Psoas muscle (tissue), 8 donors: ENCODE measurements around the gene PIANP. TPM values are rescaled to one million over a fixed set of nuclear protein-coding genes. Genes with fewer than 3 reads are reported as not detected.
A peak's percentile ranks its signal among the peaks of the same experiment; 100 is the strongest.

Source experiments
- ATAC-seq, 4 donors: fragments of 200-7000 bp; cut with Tn5 transposase; one replicate each; pipeline ENCODE4 v1.9.1; 2020; ENCODE audit warnings: moderate library complexity in 3 of 4, mild to moderate bottlenecking in 2 of 4
- DNase-seq, 2 donors: peaks; one replicate each; pipeline ENCODE4 v3.0.0-alpha.2; 2020
- H3K27ac ChIP-seq: fragments of 200-600 bp; one replicate; pipeline ENCODE4 v1.8.0; 2022
- H3K27me3 ChIP-seq, 3 donors: fragments of 200-600 bp in 1 of 3; one replicate each; pipeline versions ENCODE4 v1.6.1 to v1.8.0; 2013 to 2022; ENCODE audit warnings: low read length in 2 of 3, mild to moderate bottlenecking in 2 of 3, moderate library complexity in 1 of 3; ENCODE audit not compliant: insufficient read depth in 3 of 3
- H3K36me3 ChIP-seq, 2 donors: fragments of 200-600 bp in 1 of 2; one replicate each; pipeline versions ENCODE4 v1.6.1 to v1.8.0; 2013 to 2022; ENCODE audit warnings: low read depth in 1 of 2, mild to moderate bottlenecking in 1 of 2, moderate library complexity in 1 of 2; ENCODE audit not compliant: insufficient read depth in 1 of 2
- H3K4me1 ChIP-seq: fragments of 200-600 bp; one replicate; pipeline ENCODE4 v1.8.0; 2022
- H3K4me3 ChIP-seq: fragments of 200-600 bp; one replicate; pipeline ENCODE4 v1.8.0; 2022; ENCODE audit warnings: mild to moderate bottlenecking
- H3K9me3 ChIP-seq: fragments of 200-600 bp; one replicate; pipeline ENCODE4 v1.8.0; 2022
- CTCF ChIP-seq: fragments of 200-600 bp; IDR thresholded peaks from one replicate; pipeline ENCODE4 v1.8.0; 2022; ENCODE audit warnings: antibody characterized with exemption
- WGBS, 3 donors: extraction: QIAGEN DNeasy Blood & Tissue Kit; methylation state at CpG; one replicate each; pipeline versions ENCODE4 v1.1.6 to v1.1.7; 2013; 5-methylcytosine and 5-hydroxymethylcytosine counted together
- intact Hi-C, 2 donors: fragments of 100-400 bp; cut with DNase I; formaldehyde crosslinking; loops; one replicate each; pipeline versions ENCODE4 v1.11.0 to v1.14.2; 2022
- polyA plus RNA-seq, 3 donors: library from polyadenylated mRNA; stranded (reverse); fragments of 200-250 nt; gene quantifications; one replicate each; pipeline ENCODE4 v1.2.3, GENCODE V29; 2013
- total RNA-seq, 4 donors: library from RNA; stranded (reverse); fragmentation: NEBNext Ultra II Directional in 2 of 4; extraction: Animal tissue kit (Norgen Biotek cat#: 25700) in 2 of 4; gene quantifications; one replicate each; pipeline versions ENCODE4 v1.2.1 to v1.2.4, GENCODE V29; 2021 to 2023
- donor health status: healthy with polysubstance abuse.
- donor health status: DM: no; HTN: no; CAD: no; lungs with moderate emphysema.
- donor health status: Bipolar disorder and iron deficiency.
- donor health status: healthy.
- donor health status: DM: yes; HTN: yes; CAD: no.
- donor health status: DM: no; HTN: no; CAD: no.
- donor health status: DM: no; HTN: no; CAD: no.
- donor health status: DM: yes; HTN: yes; CAD: no.

Gene PIANP
- total and polyA plus RNA-seq, 7 donors = 0.10 to 0.21 (median 0.17) TPM; not detected in 2

GRCh38 chr12:6646276-6647082 lies 54.1 kb downstream of the PIANP start:
- H3K4me1 ChIP-seq = no peaks in the 10 kb centered on the region
- H3K36me3 ChIP-seq = peaks cover 0 to 34% of the 10 kb centered on the region in 2 donors
- WGBS, 3 donors = 54 to 64% (median 61%) methylated on average over 27 to 28 of the region's 28 CpGs
- TF ChIP-seq CTCF = no peak
- H3K4me3 ChIP-seq = peak overlapping the region; percentile 67
- intact Hi-C loops = no loop called here
- H3K27me3 ChIP-seq = no peaks in the 10 kb centered on the region
- peak overlapping the region; percentile 46 for H3K27ac ChIP-seq
- H3K9me3 ChIP-seq = no peaks in the 10 kb centered on the region
- ATAC-seq (peak; percentile 10 to 42 (median 22)), DNase-seq (no peak)

- Histone ChIP-seq H3K27me3 (no peaks in the 10 kb centered on the region), H3K4me1 (no peaks in the 10 kb centered on the region), H3K36me3 (peaks cover 0 to 18% of the 10 kb centered on the region in 2 donors), H3K27ac (no peak overlapping the region), H3K4me3 (no peak overlapping the region), H3K9me3 (no peaks in the 10 kb centered on the region)
- WGBS, 3 donors = 31 to 35% (median 34%) methylated on average over 5 of the region's 5 CpGs
- peak; percentile 7 for TF ChIP-seq CTCF
- DNase-seq (no peak), ATAC-seq (no peak)
- intact Hi-C loops = no loop called here
Observed at GRCh38 chr12:6644903-6645302, 55.7 kb downstream of the PIANP start.

- Histone ChIP-seq H3K27ac (no peak overlapping the region), H3K4me3 (no peak overlapping the region), H3K9me3 (no peaks in the 10 kb centered on the region), H3K4me1 (no peaks in the 10 kb centered on the region), H3K27me3 (no peaks in the 10 kb centered on the region), H3K36me3 (peaks cover 0 to 11% of the 10 kb centered on the region in 2 donors)
- no peak for TF ChIP-seq CTCF
- intact Hi-C loops = no loop called here
- DNase-seq (no peak), ATAC-seq (no peak)
- 59 to 70% (median 69%) methylated on average over 6 of the region's 6 CpGs for WGBS, 3 donors
Observed at GRCh38 chr12:6644257-6644596, 56.4 kb downstream of the PIANP start.

Other genes starting within 250 kb of the PIANP start
- gene TAPBPL, start 248.8 kb downstream of the PIANP start, total RNA-seq = 10 to 100 TPM in 1 of 4 donors, 1 to 10 TPM in 3; 6.4 to 11.3 (median 8.4) TPM
- gene TAPBPL, start 248.8 kb downstream of the PIANP start, polyA plus RNA-seq = 1 to 10 TPM; 4.6 to 8.4 (median 4.9) TPM
- gene VAMP1, start 230.1 kb downstream of the PIANP start, total RNA-seq = 1 to 10 TPM; 1.5 to 6.2 (median 3.2) TPM
- 10 to 100 TPM in 1 of 3 donors, 1 to 10 TPM in 2; 1.9 to 16.9 (median 2.1) TPM for gene VAMP1, start 230.1 kb downstream of the PIANP start, polyA plus RNA-seq
- gene MRPL51, start 207.6 kb downstream of the PIANP start, total RNA-seq = 100 to 1,000 TPM; 202 to 250 (median 227) TPM
- gene MRPL51, start 207.6 kb downstream of the PIANP start, polyA plus RNA-seq = 100 to 1,000 TPM; 153 to 217 (median 180) TPM
- 10 to 100 TPM; 10.1 to 13.4 (median 11.2) TPM for gene NCAPD2, start 206.7 kb downstream of the PIANP start, total RNA-seq
- 1 to 10 TPM; 3.9 to 9.5 (median 5.9) TPM for gene NCAPD2, start 206.7 kb downstream of the PIANP start, polyA plus RNA-seq
- over 10,000 TPM in 2 of 4 donors, 1,000 to 10,000 TPM in 2; 7,136 to 10,782 (median 8,991) TPM for gene GAPDH, start 166.3 kb downstream of the PIANP start, total RNA-seq
- over 10,000 TPM in 2 of 3 donors, 1,000 to 10,000 TPM in 1; 9,788 to 18,891 (median 16,487) TPM for gene GAPDH, start 166.3 kb downstream of the PIANP start, polyA plus RNA-seq
- gene IFFO1, start 144.8 kb downstream of the PIANP start, total RNA-seq = 10 to 100 TPM; 12.6 to 26.3 (median 18.0) TPM
- gene IFFO1, start 144.8 kb downstream of the PIANP start, polyA plus RNA-seq = 1 to 10 TPM; 6.7 to 8.9 (median 8.3) TPM
- 10 to 100 TPM; 29.8 to 62.2 (median 52.9) TPM for gene NOP2, start 132.5 kb downstream of the PIANP start, total RNA-seq
- gene NOP2, start 132.5 kb downstream of the PIANP start, polyA plus RNA-seq = 10 to 100 TPM; 44.1 to 67.0 (median 66.4) TPM
- 100 to 1,000 TPM in 2 of 4 donors, 10 to 100 TPM in 2; 94.5 to 152 (median 112) TPM for gene CHD4, start 93.4 kb downstream of the PIANP start, total RNA-seq
- 10 to 100 TPM; 62.5 to 90.0 (median 78.5) TPM for gene CHD4, start 93.4 kb downstream of the PIANP start, polyA plus RNA-seq
- under 1 TPM; 0.30 to 0.60 (median 0.39) TPM for gene LPAR5, start 64.9 kb downstream of the PIANP start, total RNA-seq
- under 1 TPM; 0.04 to 0.20 (median 0.05) TPM for gene LPAR5, start 64.9 kb downstream of the PIANP start, polyA plus RNA-seq
- gene ACRBP, start 53.4 kb downstream of the PIANP start, total RNA-seq = under 1 TPM; 0.44 to 0.99 (median 0.86) TPM
- gene ACRBP, start 53.4 kb downstream of the PIANP start, polyA plus RNA-seq = under 1 TPM in 2 of 3 donors, not detected in 1; 0.29 to 0.82 TPM
- gene ING4, start 37.7 kb downstream of the PIANP start, total RNA-seq = 10 to 100 TPM; 12.7 to 29.6 (median 16.9) TPM
- 10 to 100 TPM; 20.7 to 35.6 (median 25.7) TPM for gene ING4, start 37.7 kb downstream of the PIANP start, polyA plus RNA-seq
- gene ZNF384, start 11.4 kb downstream of the PIANP start, total RNA-seq = 10 to 100 TPM; 25.4 to 37.9 (median 27.9) TPM
- gene ZNF384, start 11.4 kb downstream of the PIANP start, polyA plus RNA-seq = 10 to 100 TPM; 22.0 to 44.9 (median 23.8) TPM
- gene COPS7A, start 23.2 kb upstream of the PIANP start, total RNA-seq = 10 to 100 TPM; 72.3 to 86.2 (median 77.1) TPM
- gene COPS7A, start 23.2 kb upstream of the PIANP start, polyA plus RNA-seq = 100 to 1,000 TPM in 2 of 3 donors, 10 to 100 TPM in 1; 79.2 to 157 (median 104) TPM
- gene MLF2, start 52.3 kb upstream of the PIANP start, total RNA-seq = 100 to 1,000 TPM; 104 to 188 (median 132) TPM
- gene MLF2, start 52.3 kb upstream of the PIANP start, polyA plus RNA-seq = 100 to 1,000 TPM; 113 to 245 (median 176) TPM
- gene PTMS, start 65.5 kb upstream of the PIANP start, total RNA-seq = 100 to 1,000 TPM in 1 of 4 donors, 10 to 100 TPM in 3; 69.0 to 104 (median 77.1) TPM
- 10 to 100 TPM; 65.4 to 93.7 (median 87.7) TPM for gene PTMS, start 65.5 kb upstream of the PIANP start, polyA plus RNA-seq
- under 1 TPM in 2 of 4 donors, not detected in 2; 0.11 to 0.24 TPM for gene LAG3, start 71.7 kb upstream of the PIANP start, total RNA-seq
- under 1 TPM in 2 of 3 donors, not detected in 1; 0.05 to 0.06 TPM for gene LAG3, start 71.7 kb upstream of the PIANP start, polyA plus RNA-seq
- 1 to 10 TPM; 2.3 to 4.9 (median 4.0) TPM for gene CD4, start 88.7 kb upstream of the PIANP start, total RNA-seq
- gene CD4, start 88.7 kb upstream of the PIANP start, polyA plus RNA-seq = 1 to 10 TPM in 1 of 3 donors, under 1 TPM in 2; 0.47 to 1.5 (median 0.91) TPM
- gene GPR162, start 121.0 kb upstream of the PIANP start, total RNA-seq = 1 to 10 TPM in 3 of 4 donors, under 1 TPM in 1; 0.50 to 2.8 (median 1.2) TPM
- gene GPR162, start 121.0 kb upstream of the PIANP start, polyA plus RNA-seq = 1 to 10 TPM in 1 of 3 donors, under 1 TPM in 2; 0.60 to 1.8 (median 0.61) TPM
- 1 to 10 TPM; 1.3 to 4.2 (median 3.2) TPM for gene P3H3, start 127.6 kb upstream of the PIANP start, total RNA-seq
- 1 to 10 TPM in 2 of 3 donors, under 1 TPM in 1; 0.87 to 1.2 (median 1.1) TPM for gene P3H3, start 127.6 kb upstream of the PIANP start, polyA plus RNA-seq
- under 1 TPM; 0.23 to 0.69 (median 0.33) TPM for gene GNB3, start 140.1 kb upstream of the PIANP start, total RNA-seq
- gene GNB3, start 140.1 kb upstream of the PIANP start, polyA plus RNA-seq = under 1 TPM; 0.13 to 0.60 (median 0.13) TPM
- gene CDCA3, start 150.5 kb upstream of the PIANP start, total RNA-seq = 1 to 10 TPM in 1 of 4 donors, under 1 TPM in 2, not detected in 1; 0.79 to 1.1 (median 0.92) TPM
- 1 to 10 TPM in 1 of 3 donors, under 1 TPM in 2; 0.21 to 3.3 (median 0.56) TPM for gene CDCA3, start 150.5 kb upstream of the PIANP start, polyA plus RNA-seq
- gene USP5, start 151.3 kb upstream of the PIANP start, total RNA-seq = 100 to 1,000 TPM in 3 of 4 donors, 10 to 100 TPM in 1; 98.1 to 127 (median 112) TPM
- 10 to 100 TPM; 43.1 to 85.1 (median 49.5) TPM for gene USP5, start 151.3 kb upstream of the PIANP start, polyA plus RNA-seq
- gene TPI1, start 166.7 kb upstream of the PIANP start, total RNA-seq = 100 to 1,000 TPM; 537 to 822 (median 624) TPM
- 100 to 1,000 TPM; 588 to 952 (median 847) TPM for gene TPI1, start 166.7 kb upstream of the PIANP start, polyA plus RNA-seq
- gene SPSB2, start 172.5 kb upstream of the PIANP start, total RNA-seq = 1 to 10 TPM; 2.4 to 4.5 (median 3.2) TPM
- 10 to 100 TPM in 1 of 3 donors, 1 to 10 TPM in 2; 4.3 to 10.2 (median 6.7) TPM for gene SPSB2, start 172.5 kb upstream of the PIANP start, polyA plus RNA-seq
- gene LRRC23, start 204.0 kb upstream of the PIANP start, total RNA-seq = 10 to 100 TPM; 10.2 to 14.9 (median 12.5) TPM
- 10 to 100 TPM in 2 of 3 donors, 1 to 10 TPM in 1; 9.5 to 29.0 (median 14.3) TPM for gene LRRC23, start 204.0 kb upstream of the PIANP start, polyA plus RNA-seq
- gene ENO2, start 213.8 kb upstream of the PIANP start, total RNA-seq = 1 to 10 TPM; 2.0 to 4.6 (median 2.3) TPM
- gene ENO2, start 213.8 kb upstream of the PIANP start, polyA plus RNA-seq = 1 to 10 TPM; 1.4 to 2.0 (median 1.8) TPM
- gene ATN1, start 227.1 kb upstream of the PIANP start, total RNA-seq = 10 to 100 TPM; 43.3 to 55.8 (median 50.9) TPM
- gene ATN1, start 227.1 kb upstream of the PIANP start, polyA plus RNA-seq = 10 to 100 TPM; 24.9 to 46.0 (median 33.7) TPM
- gene RNU7-1, start 243.0 kb upstream of the PIANP start, total RNA-seq = not detected
- gene RNU7-1, start 243.0 kb upstream of the PIANP start, polyA plus RNA-seq = not detected
- gene C12orf57, start 243.2 kb upstream of the PIANP start, total RNA-seq = 100 to 1,000 TPM in 2 of 4 donors, 10 to 100 TPM in 2; 80.4 to 110 (median 95.6) TPM
- gene C12orf57, start 243.2 kb upstream of the PIANP start, polyA plus RNA-seq = 100 to 1,000 TPM; 223 to 269 (median 247) TPM